ENCODE data around the gene RFX1. TPM values are rescaled to one million over a fixed set of nuclear protein-coding genes. Genes with fewer than 3 reads are reported as not detected.

Gene RFX1
- polyA plus RNA-seq, 4 donors, result 3.8 to 16.6 (median 5.5) TPM

DNA sequence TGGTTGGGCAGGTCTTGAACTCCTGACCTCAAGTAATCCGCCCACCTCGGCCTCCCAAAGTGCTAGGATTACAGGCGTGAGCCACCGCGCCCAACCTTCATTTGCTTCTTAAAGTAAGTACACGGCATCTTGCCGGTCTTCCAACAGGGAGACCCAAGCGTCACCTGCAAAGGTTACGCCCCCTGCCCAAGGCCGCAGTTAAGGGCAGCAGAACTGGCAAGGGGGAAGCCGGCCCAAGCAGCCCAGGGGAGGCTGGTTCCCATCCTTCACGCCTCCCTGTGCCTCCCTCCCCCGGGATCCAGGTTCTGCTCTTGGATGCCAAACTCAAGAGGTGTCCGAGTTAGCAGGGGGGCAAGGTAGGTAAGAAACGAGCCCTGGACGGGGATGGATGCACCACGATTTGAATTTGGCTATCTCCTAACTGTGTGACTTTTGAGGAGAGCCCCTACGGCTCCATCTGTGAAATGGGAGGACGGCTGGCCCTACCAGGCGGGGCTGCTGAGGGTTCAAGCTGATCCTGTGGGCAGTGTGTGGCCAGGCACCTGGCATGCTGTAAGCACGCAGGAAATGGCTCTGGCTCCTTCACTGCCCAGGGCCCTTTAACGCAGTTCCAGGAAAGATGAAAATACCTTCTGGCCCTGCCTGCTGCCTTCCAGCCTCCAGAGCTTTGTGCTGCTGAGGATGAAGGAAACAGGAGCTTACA lies 9.0 kb downstream of the RFX1 start:
- peaks cover 0 to 78% (median 5%) of the 10 kb centered on the region in 3 donors for H3K36me3 ChIP-seq (ENCODE audit: control insufficient read depth in 3 of 3, insufficient read depth in 2 of 3, low read depth in 1 of 3, low read length in 3 of 3)
- H3K9me3 ChIP-seq (ENCODE audit: control insufficient read depth in 2 of 2, insufficient read depth in 1 of 2, low read depth in 1 of 2, low read length in 1 of 2), result peaks cover 0 to 9% of the 10 kb centered on the region in 2 donors
- 90 to 94% (median 93%) methylated on average over 22 of the region's 22 CpGs for WGBS, 3 donors
- FAIRE-seq, result no peak
- H3K4me3 ChIP-seq (ENCODE audit: low read depth in 1 of 3, low read length in 3 of 3), result no peak overlapping the region
- no peak for DNase-seq
- H3K27me3 ChIP-seq (ENCODE audit: control insufficient read depth in 3 of 3, insufficient read depth in 3 of 3, low read length in 3 of 3), result no peaks in the 10 kb centered on the region
- H3K4me1 ChIP-seq (ENCODE audit: control insufficient read depth in 3 of 3, insufficient read depth in 2 of 3, low read depth in 1 of 3, low read length in 2 of 3), result no peaks in the 10 kb centered on the region
- H3K27ac ChIP-seq (ENCODE audit: low read depth in 1 of 3, low read length in 2 of 3), result no peak overlapping the region

DNA sequence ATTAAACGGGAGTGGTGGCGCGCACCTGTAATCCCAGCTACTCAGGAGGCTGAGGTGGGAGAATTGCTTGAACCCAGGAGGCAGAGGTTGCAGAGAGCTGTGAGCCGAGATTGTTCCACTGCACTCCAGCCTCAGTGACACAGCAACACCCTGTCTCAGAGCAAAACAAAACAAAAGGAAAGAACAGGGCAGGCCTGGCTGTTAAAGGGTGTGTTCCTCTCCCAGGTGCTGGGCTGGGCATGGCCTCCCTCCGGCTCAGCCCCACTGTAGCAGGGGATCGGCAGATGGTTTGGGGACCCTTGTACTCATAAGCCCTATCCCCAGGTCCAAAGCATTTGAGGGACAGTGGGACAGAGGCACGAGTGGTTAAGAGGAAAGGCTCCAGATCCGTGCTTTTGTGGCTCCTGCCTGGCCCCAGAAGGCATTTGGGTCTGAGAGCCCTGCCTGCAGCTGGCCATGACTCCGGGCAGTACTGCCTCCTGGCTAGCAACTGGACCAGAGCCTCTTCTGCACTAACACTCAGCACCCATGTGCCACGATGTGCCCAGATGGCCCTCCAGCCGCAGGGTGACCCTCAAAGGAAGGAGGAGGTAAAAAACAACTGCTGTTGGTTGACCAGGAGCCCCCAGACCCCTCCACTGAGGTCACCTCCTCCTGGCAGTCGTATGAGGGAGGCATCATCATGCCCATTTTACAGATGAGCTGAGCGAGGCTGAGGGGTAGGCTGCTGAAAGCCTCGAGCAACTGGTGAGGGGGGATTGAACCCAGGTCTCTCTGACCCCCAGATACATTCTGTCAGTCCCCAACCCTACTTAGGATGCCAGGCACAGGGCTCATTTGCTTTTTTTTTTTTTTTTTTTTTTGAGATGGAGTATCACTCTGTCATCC lies 10.0 kb downstream of the RFX1 start:
- no peaks in the 10 kb centered on the region for H3K4me1 ChIP-seq (ENCODE audit: control insufficient read depth in 3 of 3, insufficient read depth in 2 of 3, low read depth in 1 of 3, low read length in 2 of 3)
- H3K27me3 ChIP-seq (ENCODE audit: control insufficient read depth in 3 of 3, insufficient read depth in 3 of 3, low read length in 3 of 3), result no peaks in the 10 kb centered on the region
- H3K27ac ChIP-seq (ENCODE audit: low read depth in 1 of 3, low read length in 2 of 3), result peak overlapping the region in 1 of 3 donors; percentile 12
- FAIRE-seq (no peak), DNase-seq (no peak)
- H3K4me3 ChIP-seq (ENCODE audit: low read depth in 1 of 3, low read length in 3 of 3), result no peak overlapping the region
- peaks cover 0 to 82% (median 5%) of the 10 kb centered on the region in 3 donors for H3K36me3 ChIP-seq (ENCODE audit: control insufficient read depth in 3 of 3, insufficient read depth in 2 of 3, low read depth in 1 of 3, low read length in 3 of 3)
- H3K9me3 ChIP-seq (ENCODE audit: control insufficient read depth in 2 of 2, insufficient read depth in 1 of 2, low read depth in 1 of 2, low read length in 1 of 2), result peaks cover 0 to 9% of the 10 kb centered on the region in 2 donors
- 74 to 84% (median 82%) methylated on average over 14 of the region's 14 CpGs for WGBS, 3 donors

DNA sequence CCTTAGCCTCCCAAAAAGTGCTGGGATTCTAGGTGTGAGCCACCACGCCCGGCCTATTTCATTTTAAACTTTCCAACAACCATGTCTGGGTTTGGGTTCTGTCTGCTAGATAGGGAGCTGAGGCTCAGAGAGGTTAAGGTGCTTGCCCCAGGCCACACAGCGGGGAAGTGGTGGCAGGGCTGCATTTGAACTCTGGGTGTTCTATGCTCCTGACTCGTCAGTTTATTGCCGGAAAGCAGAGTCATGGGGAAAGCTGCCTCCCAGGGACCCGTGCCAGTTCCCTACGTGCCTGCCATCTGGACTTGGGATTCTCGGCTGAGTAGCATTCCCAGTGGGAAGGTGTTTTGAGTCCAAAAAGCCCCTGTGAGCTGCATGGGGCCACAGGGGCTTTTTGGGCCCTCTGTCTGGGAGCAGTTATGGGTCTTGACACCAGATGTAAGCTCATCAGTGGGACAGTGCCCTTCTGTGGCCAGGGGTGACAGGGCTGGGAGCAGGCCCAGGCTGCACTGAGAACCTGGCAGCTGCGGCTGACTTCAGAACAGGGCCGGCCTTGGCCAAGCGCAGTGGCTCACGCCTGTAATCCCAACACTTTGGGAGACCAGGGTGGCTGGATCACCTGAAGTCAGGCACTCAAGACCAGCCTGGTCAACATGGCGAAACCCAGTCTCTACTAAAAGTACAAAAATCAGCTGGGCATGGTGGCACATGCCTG lies 10.9 kb downstream of the RFX1 start:
- DNase-seq, result no peak
- Histone ChIP-seq H3K27ac (ENCODE audit: low read depth in 1 of 3, low read length in 2 of 3) (no peak overlapping the region), H3K36me3 (ENCODE audit: control insufficient read depth in 3 of 3, insufficient read depth in 2 of 3, low read depth in 1 of 3, low read length in 3 of 3) (peaks cover 0 to 79% (median 8%) of the 10 kb centered on the region in 3 donors)

DNA sequence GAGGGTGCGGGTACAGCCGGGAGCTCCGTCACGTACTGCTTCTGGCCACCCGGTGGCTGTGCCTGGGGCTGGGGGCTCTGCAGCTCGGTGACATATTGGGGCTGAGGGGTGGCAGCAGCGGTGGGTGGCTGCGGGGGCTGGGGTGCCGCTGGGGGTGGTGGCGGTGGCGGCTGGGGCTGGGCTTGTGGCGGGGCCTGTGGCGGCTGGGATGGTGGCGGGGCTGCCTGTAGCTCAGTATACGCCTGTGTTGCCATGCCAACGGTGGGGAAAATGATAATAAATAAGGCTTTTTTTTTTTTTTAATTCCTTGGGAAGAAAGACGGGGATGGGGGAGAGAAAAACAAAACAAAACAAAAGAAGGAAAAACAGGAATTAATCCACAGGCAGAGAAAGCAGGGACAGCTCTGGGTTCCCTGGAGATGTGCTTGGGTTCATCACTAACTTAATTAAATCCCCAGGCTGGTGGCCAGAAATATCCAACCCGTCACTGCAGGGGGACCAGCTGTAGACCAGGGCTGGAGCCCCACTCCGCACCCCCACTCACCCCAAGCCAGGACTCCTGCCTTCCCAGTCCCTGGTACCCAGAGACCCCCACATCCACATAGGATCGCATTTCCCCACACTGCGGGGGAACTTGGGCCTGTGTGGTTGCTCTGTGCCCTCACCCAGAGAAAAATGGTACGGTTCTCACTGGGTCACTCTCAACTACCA lies 12.4 kb downstream of the RFX1 start:
- H3K27ac ChIP-seq (ENCODE audit: low read depth in 1 of 3, low read length in 2 of 3), result peak overlapping the region in 1 of 3 donors; percentile 11
- FAIRE-seq (no peak), DNase-seq (no peak)
- no peak overlapping the region for H3K4me3 ChIP-seq (ENCODE audit: low read depth in 1 of 3, low read length in 3 of 3)
- H3K36me3 ChIP-seq (ENCODE audit: control insufficient read depth in 3 of 3, insufficient read depth in 2 of 3, low read depth in 1 of 3, low read length in 3 of 3), result peaks cover 0 to 87% (median 8%) of the 10 kb centered on the region in 3 donors
- H3K27me3 ChIP-seq (ENCODE audit: control insufficient read depth in 3 of 3, insufficient read depth in 3 of 3, low read length in 3 of 3), result no peaks in the 10 kb centered on the region
- H3K9me3 ChIP-seq (ENCODE audit: control insufficient read depth in 2 of 2, insufficient read depth in 1 of 2, low read depth in 1 of 2, low read length in 1 of 2), result peaks cover 0 to 3% of the 10 kb centered on the region in 2 donors
- H3K4me1 ChIP-seq (ENCODE audit: control insufficient read depth in 3 of 3, insufficient read depth in 2 of 3, low read depth in 1 of 3, low read length in 2 of 3), result no peaks in the 10 kb centered on the region
- 79 to 92% (median 86%) methylated on average over 20 to 22 of the region's 22 CpGs for whole genome bisulfite sequencing, 3 donors

More for the DNA sequence above, 10.9 kb downstream of the RFX1 start:
- H3K9me3 ChIP-seq (ENCODE audit: control insufficient read depth in 2 of 2, insufficient read depth in 1 of 2, low read depth in 1 of 2, low read length in 1 of 2), result peaks cover 0 to 9% of the 10 kb centered on the region in 2 donors
- 77 to 81% (median 79%) methylated on average over 13 of the region's 13 CpGs for WGBS, 3 donors
- no peak overlapping the region for H3K4me3 ChIP-seq (ENCODE audit: low read depth in 1 of 3, low read length in 3 of 3)
- no peak for FAIRE-seq
- no peaks in the 10 kb centered on the region for H3K27me3 ChIP-seq (ENCODE audit: control insufficient read depth in 3 of 3, insufficient read depth in 3 of 3, low read length in 3 of 3)
- H3K4me1 ChIP-seq (ENCODE audit: control insufficient read depth in 3 of 3, insufficient read depth in 2 of 3, low read depth in 1 of 3, low read length in 2 of 3), result no peaks in the 10 kb centered on the region

DNA sequence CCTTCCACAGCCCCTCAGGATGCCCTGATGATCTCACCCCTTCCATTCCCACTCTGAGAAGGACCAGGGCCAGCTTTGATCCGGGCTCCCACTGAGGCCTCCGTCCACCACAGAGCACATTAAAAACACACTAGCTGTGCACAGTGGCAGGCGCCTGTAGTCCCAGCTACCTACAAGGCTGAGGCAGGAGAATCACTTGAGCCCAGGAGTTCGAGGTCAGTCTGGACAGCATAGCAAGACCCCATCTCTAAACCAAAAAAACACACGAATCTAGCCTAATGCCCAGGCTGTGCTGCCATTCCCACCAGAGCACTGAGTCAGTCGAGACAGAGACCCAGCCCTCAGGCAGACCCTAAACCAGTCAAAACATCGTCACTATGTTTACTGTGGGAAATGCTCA lies 14.1 kb downstream of the RFX1 start:
- Histone ChIP-seq H3K9me3 (ENCODE audit: control insufficient read depth in 2 of 2, insufficient read depth in 1 of 2, low read depth in 1 of 2, low read length in 1 of 2) (no peaks in the 10 kb centered on the region), H3K4me3 (ENCODE audit: low read depth in 1 of 3, low read length in 3 of 3) (no peak overlapping the region), H3K27me3 (ENCODE audit: control insufficient read depth in 3 of 3, insufficient read depth in 3 of 3, low read length in 3 of 3) (no peaks in the 10 kb centered on the region), H3K27ac (ENCODE audit: low read depth in 1 of 3, low read length in 2 of 3) (no peak overlapping the region), H3K36me3 (ENCODE audit: control insufficient read depth in 3 of 3, insufficient read depth in 2 of 3, low read depth in 1 of 3, low read length in 3 of 3) (peaks cover 0 to 87% (median 8%) of the 10 kb centered on the region in 3 donors), H3K4me1 (ENCODE audit: control insufficient read depth in 3 of 3, insufficient read depth in 2 of 3, low read depth in 1 of 3, low read length in 2 of 3) (peaks cover 0 to 7% (median 0%) of the 10 kb centered on the region in 3 donors)
- FAIRE-seq (no peak), DNase-seq (no peak)
- WGBS, 3 donors, result 93 to 98% (median 95%) methylated on average over 7 of the region's 7 CpGs

DNA sequence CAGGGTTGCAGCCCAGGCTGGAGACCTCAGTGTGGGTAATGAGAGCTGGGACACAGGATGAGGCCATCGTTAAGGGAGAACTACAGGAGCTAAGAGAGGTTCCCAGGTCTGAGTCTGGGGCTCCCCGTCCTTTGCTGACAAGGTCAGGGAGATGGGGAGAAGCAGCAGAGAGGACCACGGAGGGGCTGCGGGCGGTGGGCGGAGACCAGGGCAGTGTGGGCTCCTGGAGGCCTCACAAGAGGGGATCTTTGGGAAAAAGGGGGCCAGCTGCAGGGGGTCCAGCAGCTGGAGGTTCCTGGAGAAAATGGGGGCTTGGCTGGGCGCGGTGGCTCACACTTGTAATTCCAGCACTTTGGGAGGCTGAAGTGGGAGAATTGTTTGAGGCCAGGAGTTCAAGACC lies 16.0 kb downstream of the RFX1 start:
- Histone ChIP-seq H3K36me3 (ENCODE audit: control insufficient read depth in 3 of 3, insufficient read depth in 2 of 3, low read depth in 1 of 3, low read length in 3 of 3) (peaks cover 0 to 89% (median 8%) of the 10 kb centered on the region in 3 donors), H3K4me3 (ENCODE audit: low read depth in 1 of 3, low read length in 3 of 3) (no peak overlapping the region), H3K27me3 (ENCODE audit: control insufficient read depth in 3 of 3, insufficient read depth in 3 of 3, low read length in 3 of 3) (no peaks in the 10 kb centered on the region), H3K9me3 (ENCODE audit: control insufficient read depth in 2 of 2, insufficient read depth in 1 of 2, low read depth in 1 of 2, low read length in 1 of 2) (no peaks in the 10 kb centered on the region), H3K27ac (ENCODE audit: low read depth in 1 of 3, low read length in 2 of 3) (no peak overlapping the region), H3K4me1 (ENCODE audit: control insufficient read depth in 3 of 3, insufficient read depth in 2 of 3, low read depth in 1 of 3, low read length in 2 of 3) (peaks cover 0 to 25% (median 0%) of the 10 kb centered on the region in 3 donors)
- FAIRE-seq (no peak), DNase-seq (no peak)
- WGBS, 3 donors, result 90 to 98% (median 91%) methylated on average over 8 of the region's 8 CpGs

DNA sequence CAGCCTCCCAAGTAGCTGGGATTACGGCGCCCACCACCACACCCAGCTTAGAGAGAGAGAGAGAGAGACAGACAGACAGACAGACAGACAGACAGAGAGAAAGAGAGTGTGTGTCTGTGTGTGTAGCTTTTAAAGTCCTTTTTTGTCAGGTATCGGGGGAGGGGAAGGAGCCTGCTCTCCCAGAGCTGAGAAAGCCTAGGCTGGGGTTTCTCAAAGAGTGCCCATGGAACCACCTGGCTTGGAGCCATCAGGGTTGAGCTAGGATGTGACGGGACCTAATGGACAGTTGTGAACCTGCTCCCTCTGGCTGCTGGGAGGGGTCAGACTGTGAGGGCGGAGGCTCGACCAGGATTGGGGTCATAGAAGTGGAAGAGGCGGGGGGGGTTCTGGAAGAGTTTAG lies 16.6 kb downstream of the RFX1 start:
- Histone ChIP-seq H3K27ac (ENCODE audit: low read depth in 1 of 3, low read length in 2 of 3) (no peak overlapping the region), H3K4me1 (ENCODE audit: control insufficient read depth in 3 of 3, insufficient read depth in 2 of 3, low read depth in 1 of 3, low read length in 2 of 3) (peaks cover 0 to 25% (median 0%) of the 10 kb centered on the region in 3 donors), H3K36me3 (ENCODE audit: control insufficient read depth in 3 of 3, insufficient read depth in 2 of 3, low read depth in 1 of 3, low read length in 3 of 3) (peaks cover 0 to 90% (median 8%) of the 10 kb centered on the region in 3 donors), H3K27me3 (ENCODE audit: control insufficient read depth in 3 of 3, insufficient read depth in 3 of 3, low read length in 3 of 3) (no peaks in the 10 kb centered on the region), H3K9me3 (ENCODE audit: control insufficient read depth in 2 of 2, insufficient read depth in 1 of 2, low read depth in 1 of 2, low read length in 1 of 2) (no peaks in the 10 kb centered on the region), H3K4me3 (ENCODE audit: low read depth in 1 of 3, low read length in 3 of 3) (no peak overlapping the region)
- no peak for DNase-seq
- no peak for FAIRE-seq
- 83 to 86% (median 86%) methylated on average over 6 to 7 of the region's 7 CpGs for whole genome bisulfite sequencing, 3 donors
